NCI-H2227 (cell line): ENCODE measurements around the gene KPNA3.
"Not testable (repeated sequence)": the region's sequence is repeated elsewhere in the genome, so short reads cannot be mapped to it uniquely, and the experiment has no call there.

Experiments used
- DNase-seq: peaks from one replicate; lab custom pipeline; 2025; ENCODE audit not compliant: unreplicated experiment; lab: John Stamatoyannopoulos, UW

The KPNA3 gene

DNA sequence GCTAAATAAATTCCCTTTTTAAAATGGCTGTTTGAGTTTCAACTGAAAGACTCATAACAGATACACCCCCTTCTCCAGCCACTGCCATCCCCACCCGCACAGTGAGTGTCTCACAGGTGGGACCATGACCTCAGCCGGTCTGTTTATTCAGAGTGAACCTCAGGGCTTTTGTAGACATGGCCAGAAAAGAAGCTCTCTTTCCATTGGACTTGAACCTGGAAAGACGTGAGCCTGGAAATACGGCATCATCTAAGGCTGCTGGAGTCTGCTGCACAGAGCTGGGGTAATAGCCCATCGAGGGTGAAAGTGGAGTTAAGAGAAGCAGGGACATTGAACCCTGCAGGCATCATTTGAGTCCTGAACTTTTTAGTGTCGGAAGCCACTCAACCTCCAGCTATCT, 15.2 kb upstream of the KPNA3 start:
- no peak for DNase-seq

- DNase-seq = no peak
Observed at GRCh38 chr13:49806126-49806536, 13.6 kb upstream of the KPNA3 start.

DNA sequence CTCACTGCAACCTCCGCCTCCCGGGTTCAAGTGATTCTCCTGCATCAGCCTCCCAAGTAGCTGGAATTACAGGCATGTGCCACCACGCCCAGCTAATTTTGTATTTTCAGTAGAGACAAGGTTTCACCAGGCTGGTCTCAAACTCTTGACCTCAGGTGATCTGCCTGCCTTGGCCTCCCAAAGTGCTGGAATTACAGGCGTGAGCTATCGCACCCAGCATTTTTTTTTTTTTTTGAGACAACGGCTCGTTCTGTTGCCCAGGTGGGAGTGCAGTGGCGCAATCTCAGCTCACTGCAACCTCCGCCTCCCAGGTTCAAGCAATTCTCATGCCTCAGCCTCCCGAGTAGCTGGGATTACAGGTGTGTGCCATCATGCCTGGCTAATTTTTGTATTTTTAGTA, 10.6 kb upstream of the KPNA3 start:
- not testable (repeated sequence) for DNase-seq

DNA sequence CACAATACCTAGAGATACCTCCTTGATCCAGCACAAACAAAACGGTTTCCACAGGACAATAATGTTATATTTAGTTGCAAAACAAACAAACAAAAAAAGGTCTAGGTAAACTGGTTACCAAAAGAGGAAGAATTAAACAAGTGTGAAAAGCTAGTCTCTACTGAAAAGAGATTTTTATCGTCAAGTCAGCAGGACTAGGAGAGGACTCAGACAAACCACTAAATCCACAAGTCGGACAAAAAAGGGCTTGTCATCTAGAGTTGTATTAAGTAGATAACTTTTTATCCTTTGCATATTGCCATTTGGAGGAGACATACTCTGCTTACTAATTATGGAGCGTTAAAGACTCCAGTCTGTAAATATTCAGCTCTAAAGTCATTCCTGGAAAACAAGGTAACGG, 9.9 kb upstream of the KPNA3 start:
- no peak for DNase-seq

- peak; percentile 53 for DNase-seq
Observed at GRCh38 chr13:49791711-49792549, 552 bp downstream of the KPNA3 start.

DNA sequence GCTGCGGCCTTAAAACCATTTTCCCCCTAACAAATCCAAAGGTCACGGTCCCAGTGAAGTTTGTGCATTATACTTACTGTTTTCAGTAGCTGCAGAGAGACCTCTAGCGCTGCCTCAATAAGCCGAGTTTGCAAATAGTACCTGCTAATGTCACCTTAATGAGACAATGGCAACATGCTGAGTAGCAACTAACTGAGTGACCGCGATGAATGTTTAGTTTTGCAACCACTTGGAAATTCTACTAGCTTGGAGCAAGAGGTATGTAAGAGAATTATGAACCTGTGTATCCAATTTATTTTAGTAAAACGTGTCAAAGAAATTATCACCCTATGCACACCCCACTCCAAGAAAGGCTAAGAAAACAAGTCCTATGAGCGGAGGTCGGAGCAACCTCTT, 1.2 kb downstream of the KPNA3 start:
- no peak for DNase-seq

GRCh38 chr13:49789968-49790367, 2.5 kb downstream of the KPNA3 start:
- DNase-seq = no peak

DNA sequence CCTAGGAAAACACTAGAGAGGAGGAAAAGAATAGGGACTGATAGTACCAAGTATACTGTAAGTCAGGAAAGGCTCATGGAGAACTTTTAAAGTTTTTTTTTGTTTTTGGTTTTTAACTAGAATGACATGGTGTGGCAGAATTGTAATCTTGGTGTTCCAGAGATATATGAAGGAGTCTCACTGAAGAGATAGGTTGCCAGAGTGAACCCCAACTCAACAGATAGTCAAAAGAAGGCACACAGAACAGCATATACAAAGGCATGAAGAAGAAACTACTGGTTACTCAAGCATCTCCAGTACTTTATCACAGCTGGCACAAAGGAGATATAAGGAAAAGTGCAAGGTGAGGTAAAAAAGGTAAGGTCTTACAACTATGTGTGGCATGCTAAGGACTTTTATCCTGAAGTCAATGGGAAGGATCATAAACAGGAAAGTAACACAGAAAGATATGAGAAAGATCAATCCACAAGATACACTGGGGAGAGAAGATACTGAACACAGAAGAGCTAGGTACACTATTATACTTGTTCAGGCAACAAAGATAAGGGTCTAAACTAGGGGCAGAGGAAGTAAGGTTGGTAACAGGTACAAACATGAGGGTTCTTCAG, 6.0 kb downstream of the KPNA3 start:
- DNase-seq = no peak

DNA sequence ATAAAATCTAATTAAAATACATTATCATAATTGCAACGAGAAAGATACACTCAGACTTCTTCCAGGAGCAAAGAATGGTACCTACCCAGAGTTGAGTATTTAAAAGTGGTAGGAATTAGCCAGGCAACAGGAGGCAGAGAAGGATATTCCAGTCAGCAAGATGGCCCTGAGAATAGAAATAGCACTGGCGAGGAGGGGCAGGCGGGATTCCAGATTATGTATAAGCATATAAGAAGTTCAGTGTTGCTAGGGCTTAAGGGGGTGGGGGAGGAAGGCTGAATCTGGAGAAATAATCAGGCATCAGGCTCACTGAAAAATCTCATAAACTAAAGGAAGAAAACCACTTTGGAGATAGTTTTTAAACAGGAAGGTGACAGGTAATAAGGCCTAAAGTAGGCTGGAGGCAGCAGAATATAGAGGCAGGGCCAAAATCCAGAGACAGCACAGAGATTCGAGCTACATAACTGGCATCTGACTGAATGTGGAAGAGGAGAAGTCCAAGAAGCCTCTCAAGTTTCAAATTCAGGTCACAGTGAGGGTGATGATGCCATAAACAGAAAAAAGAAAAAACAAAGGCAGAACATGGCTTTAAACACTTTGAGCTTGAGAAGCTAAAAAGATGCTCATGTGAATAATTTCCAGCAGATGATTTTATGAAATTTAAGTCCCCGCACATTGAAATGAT, 7.5 kb downstream of the KPNA3 start:
- no peak for DNase-seq

DNA sequence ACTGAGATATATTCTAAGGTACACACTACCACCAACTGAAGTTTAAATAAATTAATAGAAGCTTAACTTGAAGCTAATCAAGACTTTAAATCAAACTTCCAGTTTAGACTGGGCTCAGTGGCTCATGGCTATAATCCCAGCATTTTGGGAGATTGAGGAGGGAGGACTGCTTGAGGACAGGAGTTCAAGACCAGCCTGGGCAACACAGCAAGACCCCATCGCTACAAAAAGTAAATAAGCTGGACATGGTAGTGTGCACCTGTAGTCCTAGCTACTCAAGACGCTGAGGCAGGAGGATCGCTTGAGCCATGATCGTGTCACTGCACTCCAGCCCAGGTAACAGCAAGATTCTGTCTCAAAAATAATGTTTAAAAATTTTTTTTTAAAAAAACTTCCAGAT, 8.6 kb downstream of the KPNA3 start:
- no peak for DNase-seq

DNA sequence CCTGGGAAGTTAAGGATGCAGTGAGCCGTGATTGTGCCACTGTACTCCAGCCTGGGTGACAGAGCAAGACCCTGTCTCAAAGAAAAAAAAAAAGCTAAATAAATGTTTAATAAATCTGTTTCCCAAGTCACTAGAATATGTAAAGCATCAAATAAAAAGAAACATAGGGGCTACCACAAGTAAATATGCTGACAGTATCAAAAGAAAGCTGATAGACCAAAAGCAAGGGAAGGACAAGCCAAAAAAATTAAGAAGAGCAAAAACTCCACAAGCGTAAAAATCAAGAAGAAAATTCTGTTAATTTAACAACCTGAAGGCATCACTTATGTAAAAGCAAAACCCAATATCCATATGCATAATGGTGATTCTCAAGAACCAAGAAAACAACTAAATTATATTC, 9.7 kb downstream of the KPNA3 start:
- DNase-seq = no peak

DNA sequence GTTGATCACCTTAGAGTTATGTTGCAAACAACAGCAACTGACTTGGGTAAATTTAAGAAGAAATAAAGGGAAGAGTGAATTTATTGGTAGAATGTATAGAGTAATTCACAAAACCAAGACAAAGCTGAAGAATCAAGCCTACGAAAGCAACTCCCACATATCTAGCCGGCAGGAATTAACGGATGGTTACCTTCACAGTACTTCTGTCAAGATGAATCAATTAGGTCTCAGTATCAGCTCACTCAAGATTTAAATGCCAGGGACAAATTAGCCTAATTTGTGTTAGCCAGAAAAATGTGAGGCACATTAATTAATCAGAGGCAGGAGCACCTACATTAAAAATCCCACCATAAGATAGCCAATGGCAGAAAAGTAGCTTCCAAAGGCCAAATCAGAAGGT, 10.7 kb downstream of the KPNA3 start:
- no peak for DNase-seq

- no peak for DNase-seq
Observed at GRCh38 chr13:49779721-49780120, 12.8 kb downstream of the KPNA3 start.

DNA sequence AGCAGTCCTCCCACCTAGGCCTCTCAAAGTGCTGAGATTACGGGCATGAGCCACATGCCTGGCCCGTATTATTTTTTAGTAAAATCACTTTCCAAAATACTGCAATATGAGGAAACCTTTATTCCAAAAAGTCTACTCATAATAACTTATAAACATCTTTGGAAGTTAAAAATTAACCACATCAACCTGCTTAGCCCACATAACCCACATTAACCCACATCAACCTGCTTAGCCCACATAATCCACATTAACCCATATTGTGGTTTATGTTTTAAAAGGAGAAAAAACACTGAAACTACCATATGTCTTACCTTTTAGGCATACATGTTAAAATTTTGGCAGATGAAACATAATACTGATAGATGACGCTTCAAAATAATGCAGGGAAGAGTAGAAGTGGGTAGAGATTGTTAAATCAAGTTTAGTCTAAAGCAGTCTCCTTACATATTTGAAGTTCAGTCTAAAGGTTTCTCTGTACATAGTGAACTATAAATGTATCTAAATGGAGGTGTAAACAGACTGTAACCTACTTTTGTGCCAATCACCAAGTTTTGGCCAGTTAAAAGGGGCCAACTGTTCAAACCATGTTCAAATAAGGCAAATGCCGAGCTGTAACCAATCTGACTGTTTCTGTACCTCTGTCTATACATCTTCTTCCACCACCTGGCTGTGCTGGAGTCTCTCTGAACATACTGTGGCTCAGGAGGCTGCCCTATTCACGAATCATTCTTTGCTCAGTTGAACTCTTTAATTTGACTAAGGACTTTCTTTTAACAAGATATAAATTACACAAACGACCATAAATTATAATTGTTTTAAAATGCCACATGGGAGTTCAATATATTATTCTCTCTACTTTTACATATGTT, 14.5 kb downstream of the KPNA3 start:
- DNase-seq = no peak

- DNase-seq = no peak
Observed at GRCh38 chr13:49776871-49777270, 15.6 kb downstream of the KPNA3 start.

- DNase-seq = no peak
Observed at GRCh38 chr13:49774376-49775005, 18.0 kb downstream of the KPNA3 start.

- no peak for DNase-seq
Observed at GRCh38 chr13:49772828-49773227, 19.7 kb downstream of the KPNA3 start.

- not testable (repeated sequence) for DNase-seq
Observed at GRCh38 chr13:49761811-49762210, 30.7 kb downstream of the KPNA3 start.

GRCh38 chr13:49760558-49760957, 31.9 kb downstream of the KPNA3 start:
- no peak for DNase-seq

- no peak for DNase-seq
Observed at GRCh38 chr13:49759503-49759902, 33.0 kb downstream of the KPNA3 start.

- no peak for DNase-seq
Observed at GRCh38 chr13:49756263-49756662, 36.2 kb downstream of the KPNA3 start.
